NCI-H2029 (cell line): ENCODE data around the gene SMYD3.
A peak's percentile ranks its signal among the peaks of the same experiment; 100 is the strongest.

Experiments used
- DNase-seq: peaks from one replicate; lab custom pipeline; 2025; lab: John Stamatoyannopoulos, UW

Gene SMYD3

DNA sequence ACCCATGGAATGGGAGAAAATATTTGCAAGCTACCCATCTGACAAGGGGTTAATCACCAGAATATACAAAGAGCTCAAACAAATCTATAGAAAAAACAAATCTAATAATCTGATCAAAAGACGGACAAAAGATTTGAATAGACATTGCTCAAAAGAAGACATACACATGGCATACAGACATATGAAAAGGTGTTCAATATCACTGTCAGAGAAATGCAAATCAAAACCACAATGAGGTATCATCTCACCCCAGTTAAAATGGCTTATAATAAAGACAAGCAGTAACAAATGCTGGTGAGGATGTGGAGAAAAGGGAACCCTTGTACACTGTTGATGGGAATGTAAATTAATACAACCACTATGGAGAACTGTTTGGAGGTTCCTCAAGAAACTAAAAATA lies 600.9 kb downstream of the SMYD3 start:
- no peak for DNase-seq

DNA sequence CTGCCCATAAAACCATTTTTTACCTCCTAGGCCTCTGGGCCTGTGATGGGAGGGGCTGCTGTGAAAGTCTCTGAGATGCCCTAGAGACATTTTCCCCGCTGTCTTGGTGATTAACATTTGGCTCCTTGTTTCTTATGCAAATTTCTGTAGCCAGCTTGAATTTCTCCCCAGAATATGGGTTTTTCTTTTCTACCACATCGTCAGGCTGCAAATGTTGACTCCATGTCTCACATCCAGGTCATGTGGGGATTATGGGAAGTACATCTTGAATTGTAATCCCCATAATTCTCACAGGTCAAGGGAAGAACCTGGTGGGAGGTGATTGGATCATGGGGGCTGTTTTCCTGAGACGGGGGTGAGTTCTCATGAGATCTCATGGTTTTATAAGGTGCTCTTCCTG lies 603.2 kb downstream of the SMYD3 start:
- no peak for DNase-seq

DNA sequence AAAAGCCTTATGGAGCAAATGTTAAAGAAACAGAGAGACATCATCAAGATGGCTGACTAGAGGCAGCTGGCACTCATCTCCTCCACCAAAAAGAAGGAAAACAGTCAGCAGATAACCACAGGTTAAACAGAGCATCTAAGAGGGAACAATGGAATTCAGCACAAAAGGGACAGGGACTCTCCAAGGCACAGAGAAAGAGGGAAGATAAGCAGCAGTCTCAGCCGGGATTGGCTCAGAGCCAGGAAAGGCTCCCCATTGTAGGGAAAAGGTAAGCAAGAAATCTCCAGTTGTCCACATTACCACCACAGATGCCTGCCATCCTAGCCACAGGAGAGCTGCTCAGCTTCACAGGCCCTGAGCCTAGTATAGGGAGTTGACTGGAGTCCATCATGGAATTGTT lies 605.5 kb downstream of the SMYD3 start:
- no peak for DNase-seq

GRCh38 chr1:245901037-245901436 lies 606.0 kb downstream of the SMYD3 start:
- DNase-seq = no peak

DNA sequence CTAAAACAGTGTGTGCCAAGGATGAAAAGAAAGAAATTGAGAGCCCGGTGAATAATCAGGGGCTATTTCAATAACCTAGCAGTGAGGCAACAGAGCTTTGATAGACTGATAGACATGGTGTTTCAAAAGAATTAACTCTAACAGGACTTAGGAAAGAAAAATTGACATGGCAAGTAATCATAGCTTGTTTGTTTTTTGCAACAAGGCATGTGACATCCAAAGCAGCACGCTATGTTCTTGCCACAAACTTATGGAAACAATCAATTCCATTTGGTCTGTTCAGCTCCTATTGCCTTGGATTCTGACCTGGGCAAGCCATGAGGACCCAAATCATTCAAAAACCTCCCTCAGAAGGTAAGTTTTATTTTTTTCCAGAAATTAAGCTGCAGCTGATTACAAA lies 608.5 kb downstream of the SMYD3 start:
- no peak for DNase-seq

DNA sequence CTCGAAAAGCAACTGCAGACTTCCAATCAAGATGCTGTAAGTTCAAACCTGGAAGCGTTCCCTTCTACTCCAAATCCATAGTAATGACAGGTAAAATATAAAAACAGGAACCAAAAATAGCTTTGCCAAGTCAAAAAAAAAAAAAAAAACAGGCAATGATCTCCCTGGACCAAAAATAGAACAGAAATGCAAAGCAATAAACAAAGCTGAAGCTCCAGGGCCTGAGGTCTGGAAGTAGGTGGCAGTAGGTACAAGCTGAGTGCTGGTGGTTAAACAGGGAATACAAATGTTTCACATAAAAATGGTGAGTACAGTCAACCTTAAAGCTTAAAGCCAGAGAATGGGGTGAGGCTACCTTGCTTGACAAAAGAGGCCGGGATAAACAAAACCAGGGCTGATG lies 610.8 kb downstream of the SMYD3 start:
- no peak for DNase-seq

- DNase-seq = no peak
Observed at GRCh38 chr1:245895455-245895959, 611.6 kb downstream of the SMYD3 start.

GRCh38 chr1:245894843-245895242 lies 612.2 kb downstream of the SMYD3 start:
- no peak for DNase-seq

DNA sequence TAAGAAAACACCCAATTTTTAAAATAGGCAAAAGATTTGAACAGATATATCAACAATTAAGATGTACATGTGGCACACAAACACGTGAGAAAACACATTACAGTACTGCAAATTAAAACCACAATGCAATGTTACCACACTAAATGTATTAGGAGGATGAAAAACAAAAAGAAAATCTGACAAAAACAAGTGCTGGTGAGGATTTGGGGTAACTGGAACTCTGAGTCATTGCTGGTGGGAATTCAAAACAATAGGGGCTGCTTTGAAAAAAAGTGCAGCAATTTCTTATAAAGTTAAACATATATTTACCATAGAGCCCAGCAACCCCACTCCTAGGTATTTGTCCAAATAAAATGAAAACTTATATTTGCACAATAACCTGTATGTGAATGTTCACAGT lies 614.1 kb downstream of the SMYD3 start:
- no peak for DNase-seq

DNA sequence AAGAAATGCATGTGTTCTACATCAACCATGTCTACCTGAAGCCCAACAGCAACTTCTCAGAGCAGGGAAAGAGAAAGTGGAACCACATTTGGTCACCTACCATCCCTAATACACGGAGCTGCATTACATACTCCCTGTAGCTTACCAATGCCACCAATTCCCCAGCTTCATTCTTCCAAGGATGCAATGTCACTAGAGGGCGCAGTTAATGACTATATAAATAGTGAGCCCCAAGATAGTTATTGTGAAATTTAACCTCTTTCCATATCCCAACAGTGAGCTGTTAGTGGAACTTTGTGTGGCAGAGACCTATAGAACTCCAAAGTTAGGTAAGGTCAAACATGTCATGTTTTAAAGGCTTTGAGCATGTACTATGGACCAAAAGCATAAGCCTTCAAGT lies 618.3 kb downstream of the SMYD3 start:
- no peak for DNase-seq

GRCh38 chr1:245887829-245888228 lies 619.2 kb downstream of the SMYD3 start:
- no peak for DNase-seq

GRCh38 chr1:245881767-245882391 lies 625.2 kb downstream of the SMYD3 start:
- DNase-seq = no peak

- DNase-seq = no peak
Observed at GRCh38 chr1:245880754-245881403, 626.2 kb downstream of the SMYD3 start.

DNA sequence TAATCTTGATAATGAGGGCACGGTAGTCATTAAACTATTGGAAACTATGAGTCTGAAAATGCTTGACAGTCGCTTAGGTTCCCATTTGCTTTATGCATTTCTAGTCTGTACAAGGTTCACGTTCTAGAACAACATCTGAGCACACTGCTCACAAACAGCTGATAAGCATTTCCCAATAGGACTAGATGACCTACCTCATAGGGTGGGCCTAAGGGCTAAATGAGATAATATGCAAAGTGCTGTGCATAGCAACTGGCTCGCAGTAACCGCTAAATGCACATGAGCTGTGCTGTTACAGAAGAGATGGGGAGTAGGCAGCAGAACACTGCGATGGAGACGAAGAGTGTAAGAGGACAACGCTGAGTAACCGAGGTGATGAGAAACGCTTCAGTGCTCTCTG lies 628.0 kb downstream of the SMYD3 start:
- no peak for DNase-seq

DNA sequence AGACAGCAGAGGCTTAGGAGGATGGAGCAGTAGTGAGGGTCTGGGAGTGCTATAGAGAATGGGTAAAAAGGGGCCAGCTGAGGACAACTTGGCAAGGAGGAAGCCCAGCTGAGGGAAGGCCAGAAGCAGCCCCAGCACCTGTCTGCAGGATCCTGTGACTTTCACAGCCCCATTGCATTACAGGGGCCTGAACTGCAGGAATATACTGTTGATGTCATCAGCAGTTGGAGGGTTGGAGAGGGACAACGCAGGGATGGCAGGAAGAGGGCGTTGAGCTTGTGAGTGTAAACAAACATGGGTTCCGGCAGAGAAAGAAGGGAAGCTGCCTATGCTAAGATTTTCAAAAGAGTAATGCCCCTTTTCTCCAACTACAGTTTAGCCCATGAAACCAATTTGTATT lies 628.5 kb downstream of the SMYD3 start:
- DNase-seq = peak; percentile 19

DNA sequence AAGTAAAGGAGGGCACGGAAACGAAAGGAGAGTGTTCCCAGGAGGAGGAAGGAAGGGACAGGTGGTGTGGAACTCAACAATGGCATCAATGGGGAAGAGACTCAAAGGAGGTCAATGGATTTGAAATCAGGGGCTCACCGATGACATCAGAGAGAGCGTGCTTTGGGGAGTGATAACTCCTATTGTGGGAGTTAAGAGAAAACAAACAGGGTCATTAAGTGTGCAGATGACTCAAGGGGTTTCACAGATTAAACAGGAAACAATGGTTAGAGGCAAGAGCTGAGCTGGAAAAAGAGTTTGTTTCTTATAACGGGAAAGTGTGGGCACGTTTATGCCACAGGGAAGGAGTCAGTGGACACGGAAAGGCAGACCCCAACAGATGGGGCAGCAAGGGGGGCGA lies 629.1 kb downstream of the SMYD3 start:
- DNase-seq = no peak

GRCh38 chr1:245876586-245876985 lies 630.5 kb downstream of the SMYD3 start:
- DNase-seq = no peak

- no peak for DNase-seq
Observed at GRCh38 chr1:245875581-245876261, 631.4 kb downstream of the SMYD3 start.

- DNase-seq = peak; percentile 69
Observed at GRCh38 chr1:245874942-245875580, 632.0 kb downstream of the SMYD3 start.

DNA sequence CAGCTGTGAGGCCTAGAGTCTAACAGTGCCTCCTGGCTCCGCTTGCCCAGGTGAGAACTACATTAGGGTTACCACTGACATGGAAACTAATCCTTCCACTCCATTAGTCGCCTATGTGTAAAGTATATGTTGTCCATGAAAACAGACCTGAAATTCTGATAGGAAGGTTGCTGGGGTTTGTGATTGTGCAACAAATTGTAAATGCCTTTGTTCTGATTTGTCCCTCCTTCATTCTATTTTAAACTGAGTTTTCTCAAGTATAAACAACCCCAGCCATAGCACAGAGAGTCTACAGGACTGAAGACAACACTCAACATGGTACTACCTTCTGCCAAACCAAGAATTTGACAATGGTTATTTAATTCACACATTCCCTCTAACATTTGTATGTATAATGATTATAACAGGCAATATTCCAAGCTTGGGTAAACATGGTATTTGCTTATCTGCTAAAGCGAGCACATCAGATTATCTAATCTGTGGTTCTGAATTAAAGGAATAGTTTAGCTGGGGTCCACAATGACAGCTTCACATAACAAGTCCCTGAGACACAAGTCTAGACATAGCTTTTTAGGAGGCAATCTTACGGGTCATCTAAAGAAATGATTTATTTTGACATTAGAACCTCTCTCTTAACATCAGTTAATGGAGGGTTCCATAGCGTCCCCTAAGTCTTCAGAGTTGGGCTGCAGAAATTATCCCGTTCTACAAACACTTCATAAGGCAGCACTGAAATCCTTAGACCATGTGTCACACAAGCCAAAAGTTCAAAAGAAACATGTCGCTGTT lies 633.0 kb downstream of the SMYD3 start:
- DNase-seq = no peak

DNA sequence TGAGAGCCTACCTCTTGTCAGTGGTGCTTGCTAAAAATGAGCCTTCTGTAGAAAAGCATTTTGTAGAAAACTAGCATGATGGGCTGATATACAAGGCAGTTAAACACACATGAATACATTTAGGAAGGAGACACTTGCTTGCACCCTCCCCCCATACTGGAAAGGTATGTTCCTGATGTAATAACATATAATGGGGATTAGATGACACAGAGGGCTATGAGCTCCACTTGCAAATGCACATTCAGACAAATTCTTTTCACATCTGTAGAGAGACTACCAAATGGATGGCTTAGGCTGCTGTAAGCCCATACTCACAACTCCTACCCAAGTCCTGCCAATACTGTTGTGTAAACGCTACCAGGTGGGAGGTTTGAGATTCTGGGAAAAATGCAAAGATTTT lies 634.0 kb downstream of the SMYD3 start:
- DNase-seq = no peak

GRCh38 chr1:245872475-245872874 lies 634.6 kb downstream of the SMYD3 start:
- no peak for DNase-seq
